ENCODE data around the gene IL21R. TPM values are rescaled to one million over a fixed set of nuclear protein-coding genes. Genes with fewer than 3 reads are reported as not detected.

IL21R gene
- total and polyA plus RNA-seq, 10 of the 15 experiments (the other 5 are each of a cell fraction or from before 2014, with no cell fraction given), result 5.3 to 138 (median 82.5) TPM

- TF ChIP-seq RELB (IDR thresholded peaks at IDR 0.05; ENCODE audit: low read depth), result no peak
- no peak for TF ChIP-seq RBBP5 (conservative IDR thresholded peaks at IDR 0.05)
- peak; percentile 27; the same call in 1 of the 2 replicates for TF ChIP-seq CREM (IDR thresholded peaks at IDR 0.05; ENCODE audit: low read depth)
- TF ChIP-seq POLR2AphosphoS5 (IDR thresholded peaks at IDR 0.05; ENCODE audit: low read length), result peak; percentile 68
- TF ChIP-seq CHD2 (IDR thresholded peaks at IDR 0.05; ENCODE audit: borderline replicate concordance, low read depth, low read length), result 0 out of 2 replicates have a peak, but pooled peaks have one; percentile 30
- no peak for TF ChIP-seq REST (IDR thresholded peaks at IDR 0.05; ENCODE audit: low read depth, low read length)
- peak; percentile 68; the same call in 1 of the 2 replicates for TF ChIP-seq POLR2AphosphoS2 (IDR thresholded peaks at IDR 0.05; ENCODE audit: low read depth, low read length)
- no peak for TF ChIP-seq NFYA (IDR thresholded peaks at IDR 0.05; ENCODE audit: borderline replicate concordance, low read depth, low read length)
- TF ChIP-seq NKRF (conservative IDR thresholded peaks at IDR 0.05), result no peak
- no peak for TF ChIP-seq ESRRA (IDR thresholded peaks at IDR 0.05; ENCODE audit: low read length)
- TF ChIP-seq ZBTB4 (CRISPR knock-in tag; IDR thresholded peaks at IDR 0.05), result no peak
- peak; percentile 5 for TF ChIP-seq USF1 (IDR thresholded peaks at IDR 0.05; ENCODE audit: borderline replicate concordance, extremely low read length, insufficient read depth, low read depth, low read length)
- TF ChIP-seq SPI1 (IDR thresholded peaks at IDR 0.05; ENCODE audit: borderline replicate concordance, insufficient read depth, low read depth, low read length), result no peak
Observed at GRCh38 chr16:27452569-27453493, 50.9 kb downstream of the IL21R start (continued).
